Testis (tissue), 2 donors: ENCODE measurements around the gene MAP3K19.

Source experiments
- CTCF ChIP-seq, 3 experiments: fragments of 450-650 bp in 2 of 3; fragments of 200-600 bp in 1 of 3; sonication (generic) in 1 of 3; IDR thresholded peaks; one replicate each; pipeline ENCODE4 v1.5.1; 2016 to 2019; ENCODE audit warnings: antibody characterized with exemption in 3 of 3, mild to moderate bottlenecking in 2 of 3, moderate library complexity in 1 of 3
- POLR2A ChIP-seq: fragments of 450-650 bp; IDR thresholded peaks from one replicate; pipeline ENCODE4 v1.6.1; 2017; ENCODE audit warnings: antibody characterized with exemption, mild to moderate bottlenecking, moderate library complexity

GRCh38 chr2:134946073-134946472, 101.2 kb downstream of the MAP3K19 start:
- TF ChIP-seq POLR2A (no peak), CTCF (IDR thresholded peaks at IDR 0.05) (no peak)
